ENCODE results near the gene LYSET.
"Not testable (repeated sequence)": the region's sequence is repeated elsewhere in the genome, so short reads cannot be mapped to it uniquely, and the experiment has no call there.

LYSET gene

DNA sequence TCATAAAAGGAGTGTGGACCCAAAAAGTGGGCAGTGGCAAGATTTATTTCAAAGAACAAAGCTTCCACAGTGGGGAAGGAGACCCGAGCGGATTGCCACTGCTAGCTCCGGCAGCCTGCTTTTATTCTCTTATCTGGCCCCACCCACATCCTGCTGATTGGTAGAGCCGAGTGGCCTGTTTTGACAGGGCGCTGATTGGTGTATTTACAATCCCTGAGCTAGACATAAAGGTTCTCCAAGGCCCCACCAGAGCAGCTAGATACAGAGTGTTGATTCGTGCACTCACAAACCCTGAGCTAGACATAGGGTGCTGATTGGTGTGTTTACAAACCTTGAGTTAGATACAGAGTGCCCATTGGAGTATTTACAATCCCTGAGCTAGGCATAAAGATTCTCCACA is 15.5 kb upstream of the LYSET start:
- DNase-seq, result not testable (repeated sequence)

DNA sequence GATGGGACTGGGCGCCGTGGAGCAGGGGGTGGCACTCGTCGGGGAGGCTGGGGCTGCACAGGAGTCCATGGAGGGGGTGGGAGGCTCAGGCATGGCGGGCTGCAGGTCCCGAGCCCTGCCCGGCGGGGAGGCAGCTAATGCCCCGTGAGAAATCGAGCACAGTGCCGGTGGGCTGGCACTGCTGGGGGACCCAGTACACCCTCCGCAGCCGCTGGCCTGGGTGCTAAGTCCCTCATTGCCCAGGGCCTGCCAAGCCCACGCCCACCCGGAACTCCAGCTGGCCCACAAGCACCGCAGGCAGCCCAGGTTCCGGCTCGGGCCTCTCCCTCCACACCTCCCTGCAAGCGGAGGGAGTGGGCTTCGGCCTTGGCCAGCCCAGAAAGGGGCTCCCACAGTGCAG is 15.0 kb upstream of the LYSET start:
- not testable (repeated sequence) for DNase-seq

DNA sequence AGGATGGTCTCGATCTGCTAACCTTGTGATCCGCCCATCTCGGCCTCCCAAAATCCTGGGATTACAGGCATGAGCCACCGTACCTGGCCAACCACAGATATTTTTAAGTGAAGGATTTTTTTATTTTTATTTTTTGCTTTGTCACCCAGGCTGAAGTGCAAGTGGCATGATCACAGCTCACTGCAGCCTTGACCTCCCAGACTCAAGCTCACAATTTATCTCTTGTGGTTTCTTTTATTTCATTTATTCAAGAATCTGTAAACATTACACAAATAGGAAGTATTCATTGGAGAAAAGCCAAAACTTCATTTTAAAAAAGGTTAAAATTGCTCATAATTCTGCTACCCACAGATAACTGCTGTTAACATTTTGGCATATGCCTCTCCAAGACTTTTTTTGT is 13.7 kb upstream of the LYSET start:
- DNase-seq, result no peak

DNA sequence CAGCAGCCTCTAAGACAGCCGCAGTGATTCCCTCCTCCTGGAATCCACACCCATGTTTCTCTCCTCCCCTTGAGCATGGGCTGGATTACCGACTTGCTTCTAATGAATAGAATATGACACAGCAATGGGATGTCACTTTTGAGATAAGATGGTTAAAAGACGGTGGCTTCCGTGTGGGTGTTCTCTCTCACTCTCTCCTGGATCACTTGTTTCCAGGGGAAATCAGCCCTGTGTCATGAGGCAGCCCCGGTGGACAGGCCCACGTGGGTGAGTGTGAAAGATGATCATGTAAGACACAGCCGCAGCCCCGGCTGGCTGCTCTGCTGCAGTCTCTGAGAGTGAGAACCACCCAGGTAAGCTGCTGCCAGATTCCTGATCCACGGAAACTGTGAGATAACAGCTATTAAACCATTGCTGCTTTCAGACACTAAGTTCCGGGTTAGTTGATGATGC is 11.1 kb upstream of the LYSET start:
- DNase-seq, result no peak

- not testable (repeated sequence) for DNase-seq
These were observed 10.4 kb upstream of the LYSET start for GRCh38 chr14:93174731-93175130.

GRCh38 chr14:93175492-93175891 is 9.6 kb upstream of the LYSET start:
- DNase-seq, result no peak

DNA sequence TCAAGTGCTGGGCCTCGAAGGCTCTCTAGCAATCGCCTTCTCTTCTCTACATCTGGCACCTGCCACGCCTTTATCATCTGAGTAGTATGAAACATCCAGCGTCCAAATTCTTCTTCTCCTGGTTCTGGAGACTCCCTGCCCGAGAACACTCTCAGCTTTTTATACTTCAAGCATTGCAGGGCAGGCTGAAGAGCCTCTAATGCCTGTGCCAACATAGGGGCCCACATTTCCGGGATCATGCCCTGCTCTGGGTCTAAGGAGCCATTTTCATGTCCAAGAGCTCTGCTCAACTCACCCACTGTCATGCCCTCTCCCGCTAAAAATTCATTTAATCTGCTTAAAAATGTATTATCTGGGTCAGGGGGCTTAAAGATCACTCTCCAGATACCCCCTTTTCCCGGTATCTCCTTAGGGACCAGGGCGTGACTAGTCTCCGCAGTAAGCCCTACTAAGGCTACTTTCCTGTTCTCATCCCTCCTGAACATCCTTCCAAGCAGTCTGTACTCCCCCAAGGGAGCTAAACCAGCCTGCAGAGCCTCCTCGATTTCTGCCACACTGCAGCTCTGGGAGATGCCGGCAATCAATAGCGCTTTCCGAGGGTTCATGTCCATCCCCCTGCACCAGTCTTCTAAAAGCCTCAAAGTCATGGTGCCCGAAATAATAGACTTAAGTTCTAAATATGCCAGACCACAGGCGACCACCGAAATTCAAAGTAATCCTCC is 1.4 kb upstream of the LYSET start:
- no peak for DNase-seq

DNA sequence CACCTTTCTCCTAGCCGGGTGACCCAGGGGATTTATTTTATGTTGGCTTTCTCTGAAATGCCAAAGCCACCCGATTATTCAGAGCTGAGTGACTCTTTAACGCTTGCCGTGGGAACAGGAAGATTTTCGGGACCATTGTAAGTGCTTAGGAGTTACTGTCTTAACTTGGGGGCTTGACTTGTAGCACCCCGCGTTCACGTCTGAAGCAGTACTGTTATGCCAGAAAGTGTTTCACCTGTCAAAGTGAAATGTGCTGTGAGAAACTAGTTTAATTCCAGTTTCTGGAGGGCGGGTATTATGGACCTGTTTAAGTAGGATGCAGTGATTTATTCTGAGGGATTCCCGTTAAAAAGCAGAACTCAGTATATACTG is 218 bp downstream of the LYSET start:
- DNase-seq, result no peak

GRCh38 chr14:93186466-93186865 is 1.3 kb downstream of the LYSET start:
- no peak for DNase-seq

- no peak for DNase-seq
These were observed 1.8 kb downstream of the LYSET start for GRCh38 chr14:93186956-93187355.

GRCh38 chr14:93195316-93195999 is 10.3 kb downstream of the LYSET start:
- no peak for DNase-seq

GRCh38 chr14:93199031-93199430 is 13.9 kb downstream of the LYSET start:
- DNase-seq, result no peak

- DNase-seq, result no peak
These were observed 15.4 kb downstream of the LYSET start for GRCh38 chr14:93200553-93200952.

DNA sequence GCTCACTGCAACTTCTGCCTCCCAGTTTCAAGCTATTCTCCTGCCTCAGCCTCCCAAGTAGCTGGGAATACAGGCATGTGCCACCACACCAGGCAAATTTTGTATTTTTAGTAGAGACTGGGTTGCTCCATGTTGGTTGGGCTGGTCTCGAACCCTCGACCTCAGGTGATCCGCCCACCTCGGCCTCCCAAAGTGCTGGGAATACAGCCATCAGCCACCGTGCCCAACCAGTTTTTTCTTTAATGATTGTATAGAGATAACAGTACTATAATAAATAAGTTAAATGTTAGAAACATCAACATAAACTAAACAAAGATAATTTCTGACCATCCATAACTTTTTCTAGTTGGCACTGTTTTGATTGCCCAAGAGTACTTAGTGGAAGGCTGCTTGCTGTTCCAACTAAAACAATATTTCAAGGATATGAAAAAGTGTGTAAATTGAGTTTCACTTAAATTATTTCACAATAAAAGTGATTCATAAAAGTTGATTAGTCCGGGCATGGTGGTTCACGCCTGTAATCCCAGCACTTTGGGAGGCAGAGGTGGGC is 16.1 kb downstream of the LYSET start:
- no peak for DNase-seq

DNA sequence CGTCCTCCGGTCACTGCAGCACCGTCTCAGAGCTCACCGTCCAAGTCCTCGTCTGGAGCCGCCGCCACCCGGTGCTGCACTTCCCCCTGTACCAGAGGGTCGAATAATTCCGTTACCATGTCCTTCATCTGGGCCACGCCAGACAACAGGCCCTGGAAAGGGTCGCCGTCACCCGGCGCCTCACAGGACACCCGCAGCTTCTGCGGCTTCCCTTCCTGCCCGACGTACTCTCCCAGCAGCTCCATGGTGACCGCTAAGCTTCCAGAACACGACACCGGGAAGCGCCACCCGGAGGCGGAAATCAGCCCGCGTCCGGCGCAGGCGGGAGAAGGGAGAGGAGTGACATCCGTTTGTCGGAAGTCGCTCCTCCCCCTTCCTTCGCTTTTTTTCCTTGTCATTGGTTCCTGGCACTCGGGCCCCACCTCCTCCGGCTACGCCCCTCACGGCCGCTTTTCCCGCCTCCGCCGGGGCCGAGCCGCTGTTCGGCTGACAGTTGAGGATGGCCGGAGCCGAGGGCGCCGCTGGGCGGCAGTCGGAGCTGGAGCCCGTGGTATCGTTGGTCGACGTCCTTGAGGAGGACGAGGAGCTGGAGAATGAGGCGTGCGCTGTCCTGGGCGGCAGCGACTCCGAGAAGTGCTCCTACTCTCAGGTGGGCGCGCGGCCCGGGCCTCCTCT is 21.8 kb downstream of the LYSET start, which contains the start of the genes GON7 and UBR7:
GON7 (minus strand) TSS at position 273 of the 675 bp plus-strand sequence; CDS start at position 245, 28 bp downstream.
UBR7 (plus strand) TSS at position 464 of the 675 bp plus-strand sequence; CDS start at position 500, 36 bp downstream.
- DNase-seq, result peak; percentile 96

GRCh38 chr14:93207468-93208308 is 22.6 kb downstream of the LYSET start:
- DNase-seq, result no peak

- no peak for DNase-seq
These were observed 27.3 kb downstream of the LYSET start for GRCh38 chr14:93212432-93212831.

GRCh38 chr14:93214598-93214997 is 29.5 kb downstream of the LYSET start:
- DNase-seq, result no peak

DNA sequence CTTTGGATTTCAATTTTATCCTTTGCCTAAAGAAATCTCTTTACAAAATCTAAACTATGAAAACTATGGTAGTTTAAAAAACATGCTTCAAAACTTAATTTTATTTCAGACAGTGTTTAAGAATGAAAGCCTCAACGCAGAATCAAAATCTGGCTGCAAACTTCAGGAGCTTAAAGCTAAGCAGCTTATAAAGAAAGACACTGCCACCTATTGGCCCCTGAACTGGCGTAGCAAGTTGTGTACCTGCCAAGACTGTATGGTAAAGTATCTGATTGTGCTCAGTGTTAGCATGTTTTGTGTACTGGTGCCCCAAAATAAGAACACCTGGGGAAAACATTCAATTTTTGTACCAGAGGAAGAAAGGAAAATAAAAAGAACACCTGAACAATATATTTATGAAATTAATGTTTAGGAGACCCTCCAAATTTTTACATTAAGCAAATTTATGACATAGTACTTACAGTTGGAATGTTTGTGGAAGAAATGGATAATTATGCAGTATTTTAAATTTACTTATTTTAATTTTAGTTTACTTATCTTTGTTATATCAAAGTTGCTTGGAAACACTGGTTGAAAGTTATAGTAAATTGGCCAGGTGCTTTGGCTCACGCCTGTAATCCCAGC is 34.1 kb downstream of the LYSET start:
- peak; percentile 31 for DNase-seq

DNA sequence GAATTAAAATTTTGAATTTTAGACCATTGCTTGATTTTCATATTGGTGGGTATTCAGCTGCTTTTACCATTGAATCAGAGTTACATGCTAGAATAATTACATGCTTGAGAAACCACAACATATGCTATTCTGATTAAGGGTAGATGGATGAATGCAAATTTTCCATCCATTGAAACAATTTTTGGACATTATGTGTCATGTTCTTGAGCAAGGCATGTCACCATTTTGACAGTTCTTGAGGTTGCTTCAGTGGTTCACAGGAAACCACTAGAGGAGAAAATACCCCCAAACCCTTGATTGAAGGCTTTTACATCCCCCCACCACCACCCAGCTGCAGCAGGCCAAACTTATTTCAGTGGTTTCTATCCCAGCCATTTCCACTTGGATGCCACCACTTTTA is 35.4 kb downstream of the LYSET start:
- DNase-seq, result no peak

GRCh38 chr14:93223565-93223964 is 38.4 kb downstream of the LYSET start:
- DNase-seq, result no peak

DNA sequence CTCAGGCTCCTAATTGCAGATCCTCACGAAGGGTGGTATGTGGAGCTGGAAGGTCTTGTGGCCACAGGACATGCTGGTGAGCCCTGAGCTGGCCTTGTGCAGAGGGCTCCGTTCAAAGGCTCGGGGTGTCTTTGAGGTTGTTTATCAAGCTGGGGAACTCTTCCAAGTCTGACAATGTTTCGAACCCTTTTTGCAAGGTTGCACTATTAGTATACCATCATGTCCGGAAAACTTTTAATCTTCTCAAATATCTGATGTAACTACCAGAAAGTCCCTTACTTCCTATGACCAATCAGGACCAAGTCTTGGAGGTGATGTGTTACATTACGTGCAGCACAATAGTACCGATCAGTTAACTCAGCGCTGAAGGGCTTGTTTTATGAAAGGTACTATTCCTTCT is 43.4 kb downstream of the LYSET start:
- DNase-seq, result no peak
